KMS-11 (cell line): ENCODE results near the gene TMEM94.
A peak's percentile ranks its signal among the peaks of the same experiment; 100 is the strongest.

Experiments
- H2AFZ ChIP-seq: fragments of 200-600 bp; sonication (generic); 2 replicates; pipeline ENCODE4 v1.6.1; 2016; ENCODE audit warnings: antibody characterized with exemption, mixed run types, low read depth
- H3K27ac ChIP-seq: fragments of 200-600 bp; sonication (generic); 2 replicates; pipeline ENCODE4 v1.6.1; 2016; ENCODE audit warnings: mild to moderate bottlenecking, mixed run types
- H3K27me3 ChIP-seq: fragments of 200-600 bp; sonication (generic); 2 replicates; pipeline ENCODE4 v1.6.1; 2017; ENCODE audit warnings: mild to moderate bottlenecking, low read depth, mixed run types, moderate library complexity; ENCODE audit not compliant: insufficient read depth
- H3K36me3 ChIP-seq: fragments of 200-600 bp; sonication (generic); 2 replicates; pipeline ENCODE4 v1.6.1; 2017; ENCODE audit warnings: mild to moderate bottlenecking, mixed run types; ENCODE audit not compliant: insufficient read depth
- H3K4me1 ChIP-seq: fragments of 200-600 bp; sonication (generic); 2 replicates; pipeline ENCODE4 v1.6.1; 2016; ENCODE audit warnings: mild to moderate bottlenecking, low read depth, mixed run types; ENCODE audit not compliant: poor library complexity, severe bottlenecking
- H3K4me2 ChIP-seq: fragments of 200-600 bp; sonication (generic); 2 replicates; pipeline ENCODE4 v1.7.0; 2016; ENCODE audit warnings: mild to moderate bottlenecking, mixed run types
- H3K4me3 ChIP-seq: fragments of 200-600 bp; sonication (generic); IDR thresholded peaks from 2 replicates; pipeline ENCODE4 v1.6.1; 2017; ENCODE audit warnings: low read depth, low read length, mixed read lengths; ENCODE audit not compliant: insufficient read depth
- H3K79me2 ChIP-seq: fragments of 200-600 bp; sonication (generic); 2 replicates; pipeline ENCODE4 v1.6.1; 2016; ENCODE audit warnings: low read depth, mixed run types; ENCODE audit not compliant: insufficient read depth
- H3K9ac ChIP-seq: fragments of 200-600 bp; sonication (generic); 2 replicates; pipeline ENCODE4 v1.6.1; 2016; ENCODE audit warnings: mild to moderate bottlenecking, mixed run types
- H4K20me1 ChIP-seq: fragments of 200-600 bp; sonication (generic); 2 replicates; pipeline ENCODE4 v1.6.1; 2016; ENCODE audit warnings: mild to moderate bottlenecking, mixed run types; ENCODE audit not compliant: insufficient read depth
- CTCF ChIP-seq: fragments of 200-600 bp; sonication (generic); conservative IDR thresholded peaks from 2 replicates; pipeline ENCODE4 v1.6.1; 2017; ENCODE audit warnings: low read depth, mild to moderate bottlenecking, antibody characterized with exemption, low read length, moderate library complexity, mixed read lengths

TMEM94 gene

DNA sequence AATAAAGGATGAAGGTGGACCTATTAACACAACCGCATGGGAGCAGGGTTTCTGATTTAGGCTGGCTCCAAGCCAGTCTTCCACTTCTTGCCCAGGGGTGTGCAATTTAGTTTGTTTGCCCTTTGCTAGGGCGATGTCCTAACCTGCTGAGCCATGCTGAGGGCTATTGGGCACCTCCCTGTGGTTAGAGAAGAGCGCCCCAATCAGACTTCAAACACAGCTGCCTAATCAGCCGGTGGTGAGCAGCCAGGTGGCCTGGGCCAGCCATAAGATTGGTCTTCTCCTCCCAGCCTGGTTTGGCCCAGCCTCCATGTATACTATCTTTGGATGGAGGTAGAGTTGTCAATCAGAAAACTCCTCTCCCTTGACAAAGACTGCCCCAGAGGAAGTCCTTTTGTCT is 15.7 kb downstream of the TMEM94 start:
- Histone ChIP-seq H3K4me1 (peaks cover 16% of the 10 kb centered on the region), H3K79me2 (no peaks in the 10 kb centered on the region), H2AFZ (no peak overlapping the region), H3K4me3 (no peak overlapping the region), H3K9ac (no peak overlapping the region), H3K27me3 (no peaks in the 10 kb centered on the region), H3K27ac (peak overlapping the region; percentile 27; the same call in 1 of the 2 replicates), H3K4me2 (no peak overlapping the region), H4K20me1 (no peaks in the 10 kb centered on the region), H3K36me3 (no peaks in the 10 kb centered on the region)
- TF ChIP-seq CTCF = no peak

GRCh38 chr17:75473246-75473645 is 16.8 kb downstream of the TMEM94 start:
- no peak overlapping the region for H3K4me3 ChIP-seq
- no peaks in the 10 kb centered on the region for H4K20me1 ChIP-seq
- H3K79me2 ChIP-seq = no peaks in the 10 kb centered on the region
- H3K36me3 ChIP-seq = no peaks in the 10 kb centered on the region
- H2AFZ ChIP-seq = no peak overlapping the region
- H3K27ac ChIP-seq = no peak overlapping the region
- H3K9ac ChIP-seq = no peak overlapping the region
- H3K27me3 ChIP-seq = no peaks in the 10 kb centered on the region
- no peak overlapping the region for H3K4me2 ChIP-seq
- H3K4me1 ChIP-seq = peaks cover 16% of the 10 kb centered on the region
- TF ChIP-seq CTCF = no peak

- H3K4me2 ChIP-seq = no peak overlapping the region
- H3K27me3 ChIP-seq = no peaks in the 10 kb centered on the region
- peaks cover 16% of the 10 kb centered on the region for H3K4me1 ChIP-seq
- TF ChIP-seq CTCF = no peak
- H3K4me3 ChIP-seq = no peak overlapping the region
- H4K20me1 ChIP-seq = no peaks in the 10 kb centered on the region
- H3K9ac ChIP-seq = no peak overlapping the region
- H3K36me3 ChIP-seq = no peaks in the 10 kb centered on the region
- H2AFZ ChIP-seq = no peak overlapping the region
- no peak overlapping the region for H3K27ac ChIP-seq
- H3K79me2 ChIP-seq = no peaks in the 10 kb centered on the region
Measured at GRCh38 chr17:75474736-75475135, 18.3 kb downstream of the TMEM94 start.

GRCh38 chr17:75475144-75475835 is 18.9 kb downstream of the TMEM94 start:
- TF ChIP-seq CTCF = no peak
- Histone ChIP-seq H3K4me3 (no peak overlapping the region), H4K20me1 (no peaks in the 10 kb centered on the region), H3K4me1 (peaks cover 16% of the 10 kb centered on the region), H3K4me2 (no peak overlapping the region), H3K9ac (no peak overlapping the region), H3K27me3 (no peaks in the 10 kb centered on the region), H3K79me2 (no peaks in the 10 kb centered on the region), H3K36me3 (no peaks in the 10 kb centered on the region), H3K27ac (no peak overlapping the region), H2AFZ (no peak overlapping the region)
